Measurements from ENCODE around the gene DYDC1. TPM values are rescaled to one million over a fixed set of nuclear protein-coding genes. Genes with fewer than 3 reads are reported as not detected.
A peak's percentile ranks its signal among the peaks of the same experiment; 100 is the strongest.

DYDC1 gene
- not detected for total RNA-seq
- polyA plus RNA-seq: not detected
- long read RNA-seq, donor 1: 0 reads
- long read RNA-seq, donor 2: 0 reads

GRCh38 chr10:80356563-80356988 lies at the start of gene DYDC1, which contains the start of gene DYDC2:
Gene DYDC1, minus strand, starts transcription at chr10:80356755. Its CDS starts 4,154 bp downstream, at chr10:80352601.
Gene DYDC2, plus strand, starts transcription at chr10:80356781. Its CDS starts 5,663 bp downstream, at chr10:80362444.
- peaks cover 2% of the 10 kb centered on the region for H3K4me1 ChIP-seq
- 1 to 2% (median 1%) methylated on average over 35 to 42 of the region's 43 CpGs for WGBS, 3 donors
- H3K27ac ChIP-seq: no peak within 1 kb of the TSS
- no peaks in the 10 kb centered on the region for H3K9me3 ChIP-seq
- peak; percentile 36 to 60 for DNase-seq
- TF ChIP-seq CTCF (IDR thresholded peaks at IDR 0.05): no peak
- intact Hi-C loops (cut with DNase I): no loop called here
- peaks cover 0 to 44% (median 10%) of the 10 kb centered on the region in 3 donors for H3K27me3 ChIP-seq (ENCODE audit: insufficient read depth in 3 of 3, low read length in 2 of 3)
- H3K36me3 ChIP-seq (ENCODE audit: insufficient read depth in 1 of 2, low read depth in 1 of 2): no peaks in the 10 kb centered on the region
- peak; percentile 37 to 76 (median 52) for ATAC-seq
- H3K4me3 ChIP-seq: peak within 1 kb of the TSS; percentile 58

GRCh38 chr10:80406204-80406603 lies 49.6 kb upstream of the DYDC1 start:
- Histone ChIP-seq H3K9me3 (no peaks in the 10 kb centered on the region), H3K4me3 (no peak overlapping the region), H3K4me1 (peaks cover 29% of the 10 kb centered on the region), H3K27me3 (ENCODE audit: insufficient read depth in 3 of 3, low read length in 2 of 3) (no peaks in the 10 kb centered on the region), H3K36me3 (ENCODE audit: insufficient read depth in 1 of 2, low read depth in 1 of 2) (no peaks in the 10 kb centered on the region), H3K27ac (peak overlapping the region; percentile 62)
- intact Hi-C loops (cut with DNase I): loop anchor here in 1 of 2 donors (5.0 kb wide), 1 partner anchor 46 kb away; the partner anchor contains the start of gene TSPAN14
- ATAC-seq: no peak
- WGBS, 3 donors: 56 to 62% (median 56%) methylated on average over 4 of the region's 4 CpGs
- no peak for DNase-seq
- TF ChIP-seq CTCF (IDR thresholded peaks at IDR 0.05): no peak

GRCh38 chr10:80405626-80406025 lies 49.1 kb upstream of the DYDC1 start:
- intact Hi-C loops (cut with DNase I): loop anchor here in 1 of 2 donors (5.0 kb wide), 1 partner anchor 47 kb away; the partner anchor contains the start of gene TSPAN14
- no peaks in the 10 kb centered on the region for H3K36me3 ChIP-seq (ENCODE audit: insufficient read depth in 1 of 2, low read depth in 1 of 2)
- peaks cover 25% of the 10 kb centered on the region for H3K4me1 ChIP-seq
- peak in 2 of 4 donors; percentile 33 to 52 for ATAC-seq
- WGBS, 3 donors: 31 to 38% (median 34%) methylated on average over 4 of the region's 4 CpGs
- H3K9me3 ChIP-seq: no peaks in the 10 kb centered on the region
- no peaks in the 10 kb centered on the region for H3K27me3 ChIP-seq (ENCODE audit: insufficient read depth in 3 of 3, low read length in 2 of 3)
- H3K27ac ChIP-seq: peak overlapping the region; percentile 62
- no peak for TF ChIP-seq CTCF (IDR thresholded peaks at IDR 0.05)
- no peak overlapping the region for H3K4me3 ChIP-seq
- no peak for DNase-seq

GRCh38 chr10:80405035-80405434 lies 48.5 kb upstream of the DYDC1 start:
- WGBS, 3 donors: 81 to 88% (median 84%) methylated on average over 1 of the region's 1 CpG
- Histone ChIP-seq H3K36me3 (ENCODE audit: insufficient read depth in 1 of 2, low read depth in 1 of 2) (no peaks in the 10 kb centered on the region), H3K4me3 (no peak overlapping the region), H3K9me3 (no peaks in the 10 kb centered on the region), H3K27me3 (ENCODE audit: insufficient read depth in 3 of 3, low read length in 2 of 3) (no peaks in the 10 kb centered on the region), H3K27ac (peak overlapping the region; percentile 62), H3K4me1 (peaks cover 20% of the 10 kb centered on the region)
- intact Hi-C loops (cut with DNase I): loop anchor here in 1 of 2 donors (5.0 kb wide), 1 partner anchor 47 kb away; the partner anchor contains the start of gene TSPAN14
- TF ChIP-seq CTCF (IDR thresholded peaks at IDR 0.05): no peak
- DNase-seq (no peak), ATAC-seq (no peak)
